Astrocyte of the spinal cord (primary cell): Measurements from ENCODE around the gene SLC38A2.

Source experiments
- DNase-seq: peaks from one replicate; pipeline ENCODE4 v3.0.0; 2011; ENCODE audit warnings: low read depth, low spot score
- H3K4me3 ChIP-seq: 2 replicates; pipeline ENCODE4 v1.5.1; 2011; ENCODE audit warnings: low read depth, mild to moderate bottlenecking, low read length, moderate library complexity
- in situ Hi-C: cut with HindIII; loops from 2 replicates; pipeline ENCODE4 v1.10.0; 2017; ENCODE audit warnings: low sequenced_read_pairs
- TF ChIP-seq, protein P1 (sequence below): IDR thresholded peaks from 2 replicates; pipeline ENCODE4 v1.5.1; 2012; ENCODE audit warnings: low read depth, mild to moderate bottlenecking, low read length, inconsistent platforms

SLC38A2 gene

DNA sequence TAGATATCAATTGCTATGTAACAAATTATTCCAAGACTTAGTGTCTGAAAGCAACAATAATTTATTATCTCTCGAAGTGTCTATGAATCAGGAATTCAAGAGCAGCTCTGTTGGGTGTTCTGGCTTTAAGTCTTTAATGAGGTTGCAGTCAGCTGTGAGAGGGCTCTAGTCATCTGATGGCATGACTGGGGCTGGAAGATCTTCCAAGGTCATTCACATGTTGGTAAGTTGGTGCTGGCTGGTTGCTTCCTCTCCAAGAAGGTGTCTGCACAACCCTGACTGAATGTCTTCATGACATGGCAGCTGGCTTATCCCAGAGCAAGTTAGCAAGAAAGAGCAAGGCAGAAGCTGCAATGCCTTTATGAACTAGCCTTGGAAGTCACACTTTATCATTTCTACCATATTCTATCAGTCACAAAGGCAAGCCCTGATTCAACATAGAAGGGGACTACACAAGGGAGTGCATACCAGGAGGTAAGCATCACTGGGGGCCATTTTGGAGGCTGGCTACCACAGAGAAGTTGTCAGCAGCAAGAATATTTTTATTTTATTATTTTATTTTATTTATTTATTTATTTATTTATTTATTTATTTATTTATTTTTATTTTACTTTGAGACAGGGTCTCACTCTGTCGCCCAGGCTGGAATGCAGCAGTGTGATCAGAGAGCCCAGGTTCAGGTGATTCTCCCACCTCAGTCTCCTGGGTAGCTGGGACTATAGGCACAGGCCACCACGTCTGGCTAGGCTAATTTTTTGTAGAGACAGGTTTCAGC lies 7.6 kb upstream of the SLC38A2 start:
- in situ Hi-C loops: no loop called here
- DNase-seq: no peak
- no peak overlapping the region for H3K4me3 ChIP-seq
- TF ChIP-seq, protein P1, sequence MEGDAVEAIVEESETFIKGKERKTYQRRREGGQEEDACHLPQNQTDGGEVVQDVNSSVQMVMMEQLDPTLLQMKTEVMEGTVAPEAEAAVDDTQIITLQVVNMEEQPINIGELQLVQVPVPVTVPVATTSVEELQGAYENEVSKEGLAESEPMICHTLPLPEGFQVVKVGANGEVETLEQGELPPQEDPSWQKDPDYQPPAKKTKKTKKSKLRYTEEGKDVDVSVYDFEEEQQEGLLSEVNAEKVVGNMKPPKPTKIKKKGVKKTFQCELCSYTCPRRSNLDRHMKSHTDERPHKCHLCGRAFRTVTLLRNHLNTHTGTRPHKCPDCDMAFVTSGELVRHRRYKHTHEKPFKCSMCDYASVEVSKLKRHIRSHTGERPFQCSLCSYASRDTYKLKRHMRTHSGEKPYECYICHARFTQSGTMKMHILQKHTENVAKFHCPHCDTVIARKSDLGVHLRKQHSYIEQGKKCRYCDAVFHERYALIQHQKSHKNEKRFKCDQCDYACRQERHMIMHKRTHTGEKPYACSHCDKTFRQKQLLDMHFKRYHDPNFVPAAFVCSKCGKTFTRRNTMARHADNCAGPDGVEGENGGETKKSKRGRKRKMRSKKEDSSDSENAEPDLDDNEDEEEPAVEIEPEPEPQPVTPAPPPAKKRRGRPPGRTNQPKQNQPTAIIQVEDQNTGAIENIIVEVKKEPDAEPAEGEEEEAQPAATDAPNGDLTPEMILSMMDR: no peak

DNA sequence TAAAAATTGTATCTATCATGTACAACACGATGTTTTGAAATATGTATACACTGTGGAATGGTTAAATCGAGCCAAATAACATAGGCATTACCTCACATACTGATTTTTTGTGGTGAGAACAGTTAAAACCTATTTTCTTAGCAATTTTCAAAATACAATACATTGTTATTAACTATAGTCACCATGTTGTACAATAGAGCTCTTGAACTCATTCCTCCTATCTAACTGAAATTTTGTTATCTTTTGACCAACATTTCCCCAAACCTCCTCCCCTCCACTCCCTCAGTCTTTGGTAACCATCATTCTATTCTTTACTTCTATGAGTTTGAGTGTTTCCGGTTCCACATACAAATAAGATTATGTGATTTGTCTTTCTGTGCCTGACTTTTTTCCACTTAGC lies 6.8 kb upstream of the SLC38A2 start:
- in situ Hi-C loops: no loop called here
- DNase-seq: no peak
- TF ChIP-seq, protein P1: no peak
- no peak overlapping the region for H3K4me3 ChIP-seq

DNA sequence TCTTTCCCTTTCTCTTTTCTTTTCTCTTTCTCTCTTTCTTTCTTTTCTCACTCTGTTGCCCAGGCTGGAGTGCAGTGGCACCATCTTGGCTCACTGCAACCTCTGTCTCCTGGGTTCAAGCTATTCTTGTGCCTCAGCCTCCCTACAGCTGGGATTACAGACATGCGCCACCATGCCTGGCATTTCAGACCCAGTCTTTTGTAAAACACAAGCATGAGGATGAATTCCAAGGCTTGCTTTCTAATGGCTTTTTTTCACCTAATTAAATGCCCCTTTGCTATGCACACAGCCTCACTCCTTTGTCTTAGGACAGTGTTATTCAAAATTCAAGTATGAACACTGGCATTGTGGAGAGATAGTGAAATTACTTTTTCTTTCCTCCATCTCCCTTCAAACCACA lies 6.0 kb upstream of the SLC38A2 start:
- H3K4me3 ChIP-seq: no peak overlapping the region
- TF ChIP-seq, protein P1: no peak
- DNase-seq: no peak
- in situ Hi-C loops: no loop called here

DNA sequence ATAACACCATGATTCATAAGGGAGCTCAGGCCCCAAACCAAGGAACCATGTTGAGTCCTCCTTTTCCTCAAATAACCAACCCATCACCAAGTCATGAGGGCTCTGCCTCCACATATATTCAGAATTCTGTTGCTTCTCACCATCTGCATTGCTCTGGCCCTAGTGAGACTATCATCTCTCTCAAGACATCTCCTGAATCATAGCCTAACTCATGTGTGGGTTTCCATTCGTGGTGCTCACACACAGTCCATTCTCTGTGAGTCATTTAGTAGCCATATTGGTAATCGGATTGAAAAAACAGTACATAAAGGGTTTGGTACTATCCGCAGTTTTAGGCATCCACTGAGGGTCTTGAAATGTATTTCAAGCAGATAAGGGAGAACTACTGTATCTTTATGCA lies 5.1 kb upstream of the SLC38A2 start:
- TF ChIP-seq, protein P1: no peak
- DNase-seq: no peak
- no peak overlapping the region for H3K4me3 ChIP-seq
- in situ Hi-C loops: no loop called here

DNA sequence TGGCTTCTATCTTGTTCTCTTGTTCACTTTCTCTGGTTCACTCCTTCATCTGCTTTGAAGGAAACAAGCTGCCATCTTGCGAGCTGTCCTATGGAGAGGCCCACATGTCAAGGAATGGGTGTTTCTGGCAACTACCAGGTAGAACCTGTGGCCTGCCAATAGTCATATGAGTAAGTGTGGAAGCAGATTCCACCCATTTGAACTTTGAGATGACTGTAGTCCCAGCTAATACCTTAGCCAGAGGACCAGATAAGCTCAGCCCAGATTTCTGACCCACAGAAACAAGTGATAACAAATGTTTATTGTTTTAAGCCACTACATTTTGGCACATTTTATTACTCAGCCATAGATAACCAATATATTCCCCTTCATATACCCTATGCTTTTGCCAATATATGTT lies 4.0 kb upstream of the SLC38A2 start:
- TF ChIP-seq, protein P1: no peak
- H3K4me3 ChIP-seq: no peak overlapping the region
- in situ Hi-C loops: no loop called here
- no peak for DNase-seq

DNA sequence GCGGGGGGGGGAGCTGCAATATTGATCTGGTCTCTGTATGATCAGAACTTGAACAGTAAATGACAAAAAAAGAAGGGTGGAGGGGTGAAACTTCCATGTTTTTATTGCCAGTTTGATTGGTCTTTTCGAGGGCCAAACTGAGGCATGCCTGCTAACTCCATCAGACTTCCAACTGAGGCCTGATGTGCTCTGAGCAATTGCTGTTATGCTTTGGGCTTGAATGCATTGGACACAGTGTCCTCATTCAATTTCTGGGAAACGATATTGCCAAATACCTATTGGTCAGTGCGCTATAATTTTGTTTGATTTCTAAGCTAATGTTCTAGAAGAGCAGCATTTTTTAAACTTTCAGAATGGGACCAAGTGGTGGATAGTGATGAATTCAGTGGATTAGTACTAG lies 2.1 kb upstream of the SLC38A2 start:
- no peak overlapping the region for H3K4me3 ChIP-seq
- no peak for DNase-seq
- TF ChIP-seq, protein P1: no peak
- in situ Hi-C loops: no loop called here
